HL-60 (cell line): ENCODE measurements around the gene CSKMT.

Experiments
- GABPA ChIP-seq: IDR thresholded peaks from 2 replicates; pipeline ENCODE4 v1.6.1; 2012; ENCODE audit warnings: low read depth
- POLR2AphosphoS5 ChIP-seq: IDR thresholded peaks from 2 replicates; pipeline ENCODE4 v1.6.1; 2012; ENCODE audit warnings: low read depth
- TF ChIP-seq, protein P1 (sequence below): IDR thresholded peaks from one replicate; pipeline ENCODE4 v1.5.1; 2011; ENCODE audit warnings: low read length, control low read depth, inconsistent platforms; ENCODE audit not compliant: insufficient read depth

DNA sequence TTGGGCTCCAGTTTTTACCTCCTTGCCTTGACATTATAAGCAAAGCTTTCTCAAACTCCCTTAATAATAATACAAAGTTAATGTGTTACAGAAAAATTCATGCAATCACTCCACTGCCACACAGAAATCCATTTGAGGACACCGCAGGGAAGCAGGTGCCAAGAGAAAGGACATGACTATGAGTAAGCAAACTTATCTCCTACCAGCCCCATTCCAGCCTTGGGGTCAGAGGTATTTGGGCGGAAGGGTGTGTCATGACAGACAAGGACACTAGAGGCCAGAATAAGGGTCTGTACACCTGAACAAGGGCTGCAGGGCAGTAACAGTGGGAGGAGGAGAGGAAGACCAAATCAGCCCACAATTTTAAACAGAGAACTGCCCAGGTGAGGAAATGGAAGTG is 48.2 kb downstream of the CSKMT start:
- TF ChIP-seq, protein P1, sequence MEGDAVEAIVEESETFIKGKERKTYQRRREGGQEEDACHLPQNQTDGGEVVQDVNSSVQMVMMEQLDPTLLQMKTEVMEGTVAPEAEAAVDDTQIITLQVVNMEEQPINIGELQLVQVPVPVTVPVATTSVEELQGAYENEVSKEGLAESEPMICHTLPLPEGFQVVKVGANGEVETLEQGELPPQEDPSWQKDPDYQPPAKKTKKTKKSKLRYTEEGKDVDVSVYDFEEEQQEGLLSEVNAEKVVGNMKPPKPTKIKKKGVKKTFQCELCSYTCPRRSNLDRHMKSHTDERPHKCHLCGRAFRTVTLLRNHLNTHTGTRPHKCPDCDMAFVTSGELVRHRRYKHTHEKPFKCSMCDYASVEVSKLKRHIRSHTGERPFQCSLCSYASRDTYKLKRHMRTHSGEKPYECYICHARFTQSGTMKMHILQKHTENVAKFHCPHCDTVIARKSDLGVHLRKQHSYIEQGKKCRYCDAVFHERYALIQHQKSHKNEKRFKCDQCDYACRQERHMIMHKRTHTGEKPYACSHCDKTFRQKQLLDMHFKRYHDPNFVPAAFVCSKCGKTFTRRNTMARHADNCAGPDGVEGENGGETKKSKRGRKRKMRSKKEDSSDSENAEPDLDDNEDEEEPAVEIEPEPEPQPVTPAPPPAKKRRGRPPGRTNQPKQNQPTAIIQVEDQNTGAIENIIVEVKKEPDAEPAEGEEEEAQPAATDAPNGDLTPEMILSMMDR: no peak
- TF ChIP-seq POLR2AphosphoS5 (no peak), GABPA (no peak)
